GM18499 (cell line): ENCODE results near the gene DNAH14.
A peak's percentile ranks its signal among the peaks of the same experiment; 100 is the strongest.
"Not testable (repeated sequence)": the region's sequence is repeated elsewhere in the genome, so short reads cannot be mapped to it uniquely, and the experiment has no call there.

Experiments
- ATAC-seq: cut with Tn5 transposase; IDR thresholded peaks from one replicate; pipeline ENCODE4 v1.9.1; 2021; ENCODE audit warnings: moderate number of reproducible peaks; ENCODE audit not compliant: insufficient read depth, unreplicated experiment

Gene DNAH14

DNA sequence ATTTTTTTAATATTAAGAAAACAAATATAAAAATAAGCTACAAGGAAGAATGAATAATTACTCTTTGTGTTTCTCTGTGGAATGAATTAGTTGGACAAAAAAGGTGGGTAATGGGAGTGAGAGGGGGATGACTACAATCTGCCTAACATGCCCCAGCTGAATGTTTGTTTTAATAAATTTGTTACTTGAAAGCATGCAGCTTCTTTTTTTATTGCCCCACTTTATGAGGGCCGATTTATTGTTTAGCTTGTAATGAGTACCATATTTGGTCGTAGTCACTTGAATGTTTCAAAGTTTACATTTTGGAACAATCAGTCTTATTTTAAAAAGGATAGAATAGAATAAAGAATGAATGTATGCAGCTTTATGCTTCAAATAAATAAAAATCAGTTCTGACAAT, 301.0 kb downstream of the DNAH14 start:
- ATAC-seq, result no peak

DNA sequence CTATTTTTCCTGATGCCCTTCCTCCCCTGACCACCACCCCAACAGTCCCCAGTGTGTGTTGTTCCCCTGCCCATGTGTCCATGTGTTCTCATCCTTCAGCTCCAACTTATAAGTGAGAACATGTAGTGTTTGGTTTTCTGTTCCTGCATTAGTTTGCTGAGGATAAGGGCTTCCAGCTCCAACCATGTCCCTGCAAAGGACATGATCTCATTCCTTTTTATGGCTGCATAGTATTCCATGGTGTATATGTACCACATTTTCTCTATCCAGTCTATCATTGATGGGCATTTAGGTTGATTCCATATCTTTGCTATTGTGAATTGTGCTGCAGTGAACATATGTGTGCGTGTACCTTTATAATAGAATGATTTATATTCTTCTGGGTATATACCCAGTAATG, 303.5 kb downstream of the DNAH14 start:
- not testable (repeated sequence) for ATAC-seq

DNA sequence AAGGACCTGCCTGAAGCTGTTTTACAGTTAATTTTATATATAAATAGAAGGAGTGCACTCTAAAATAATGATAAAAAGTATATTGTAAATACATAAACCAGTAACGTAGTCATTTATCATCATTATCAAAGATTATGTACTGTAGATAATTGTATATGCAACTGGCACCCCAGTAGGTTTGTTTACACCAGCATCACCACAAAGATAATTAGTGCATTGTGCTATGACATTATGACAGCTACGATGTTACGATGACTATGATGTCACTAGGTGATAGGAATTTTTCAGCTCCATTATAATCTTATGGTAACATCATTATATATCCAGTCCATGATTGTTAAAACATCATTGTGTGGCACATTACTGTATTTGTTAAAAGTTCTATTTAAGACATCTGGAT, 313.1 kb downstream of the DNAH14 start:
- no peak for ATAC-seq

DNA sequence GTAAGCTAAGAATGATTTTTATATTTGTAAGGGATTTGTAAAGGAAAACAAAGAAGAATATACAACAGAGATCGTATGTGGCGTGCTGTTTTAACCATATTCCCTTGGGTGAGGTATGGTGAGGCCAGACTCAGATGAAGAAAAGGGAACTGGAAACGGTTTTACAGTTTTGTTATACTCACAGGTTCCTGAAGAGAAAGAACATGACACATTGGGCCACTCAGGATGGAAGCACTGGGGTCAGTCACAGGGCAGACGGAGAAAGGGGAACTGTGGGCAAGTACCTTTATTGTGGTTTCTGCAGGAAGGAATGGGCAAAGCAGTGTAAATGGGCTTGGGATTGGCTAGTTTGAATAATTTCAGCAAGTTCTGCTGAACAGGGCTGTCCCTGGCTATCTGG, 321.0 kb downstream of the DNAH14 start:
- peak; percentile 94 for ATAC-seq

DNA sequence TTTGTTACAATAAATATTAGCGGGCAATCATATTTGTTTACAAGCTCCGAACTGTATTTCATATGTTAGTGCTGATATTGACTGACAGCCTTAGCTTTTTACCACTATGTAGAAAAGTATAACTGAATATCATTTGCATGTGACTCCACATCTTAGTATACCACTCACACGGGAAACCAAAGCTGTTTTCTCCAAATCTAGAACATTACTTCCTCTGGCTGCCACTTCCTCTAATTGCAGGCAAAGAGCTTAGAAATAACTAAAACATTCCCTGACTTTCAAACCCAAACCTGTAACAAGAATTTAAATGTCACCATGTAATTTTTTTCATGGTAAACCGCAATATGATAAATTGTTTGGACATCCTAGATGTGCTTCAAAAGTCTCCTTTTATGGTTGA, 323.7 kb downstream of the DNAH14 start:
- no peak for ATAC-seq

DNA sequence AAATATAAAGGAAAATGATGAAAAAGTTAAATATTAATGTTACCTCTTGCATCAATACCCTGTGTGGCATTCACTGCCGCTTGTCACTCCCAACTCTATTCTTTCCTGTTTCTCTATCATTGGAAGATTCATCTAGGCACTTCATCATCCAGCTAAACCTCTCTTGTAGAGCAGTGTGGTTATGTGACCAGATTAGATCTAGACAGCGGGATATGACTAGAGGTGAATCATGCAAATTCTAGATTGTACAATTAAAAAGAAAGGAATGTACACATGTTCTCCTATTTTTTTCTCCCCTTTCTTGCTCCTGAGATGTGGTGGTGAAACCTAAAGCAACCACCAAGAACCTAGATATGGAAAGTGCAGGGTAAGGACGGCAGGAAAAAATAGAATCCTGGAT, 324.3 kb downstream of the DNAH14 start:
- no peak for ATAC-seq

DNA sequence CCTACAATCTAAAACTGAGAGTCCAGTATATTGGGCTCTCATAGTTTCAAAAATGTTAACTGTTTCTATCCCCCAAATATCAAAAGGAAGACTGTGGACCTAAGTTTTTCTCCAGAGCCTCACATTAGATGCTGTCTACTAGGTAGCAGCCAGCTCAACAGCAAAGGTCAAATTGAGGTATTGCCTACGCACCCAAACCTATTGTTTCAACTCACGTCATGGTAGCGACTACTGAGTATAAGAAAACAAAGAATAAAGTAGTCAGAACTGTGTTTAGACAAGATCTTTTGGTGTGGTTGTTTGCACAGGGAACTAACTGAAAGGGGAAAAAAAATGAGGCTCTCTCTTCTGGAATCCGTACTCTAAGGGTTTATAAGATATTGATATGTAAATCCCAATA, 325.2 kb downstream of the DNAH14 start:
- no peak for ATAC-seq

DNA sequence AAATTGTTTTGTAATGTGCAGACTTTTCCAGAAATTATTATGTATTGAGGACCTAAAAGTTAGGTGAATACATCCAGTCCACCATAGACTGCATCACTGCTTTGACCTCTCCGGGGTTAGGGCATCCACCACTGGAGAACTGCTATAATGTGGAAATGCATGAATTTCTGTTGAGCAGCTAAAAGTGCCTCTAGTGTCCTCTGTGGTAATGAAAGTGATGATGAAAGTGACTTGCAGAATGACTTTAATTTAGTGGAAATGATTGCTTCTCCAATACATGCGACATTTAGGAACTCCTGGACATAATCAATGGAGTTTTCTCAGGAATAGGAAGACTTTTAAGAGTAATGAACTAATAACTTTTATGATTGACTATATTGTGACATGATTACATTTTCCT, 327.6 kb downstream of the DNAH14 start:
- no peak for ATAC-seq

DNA sequence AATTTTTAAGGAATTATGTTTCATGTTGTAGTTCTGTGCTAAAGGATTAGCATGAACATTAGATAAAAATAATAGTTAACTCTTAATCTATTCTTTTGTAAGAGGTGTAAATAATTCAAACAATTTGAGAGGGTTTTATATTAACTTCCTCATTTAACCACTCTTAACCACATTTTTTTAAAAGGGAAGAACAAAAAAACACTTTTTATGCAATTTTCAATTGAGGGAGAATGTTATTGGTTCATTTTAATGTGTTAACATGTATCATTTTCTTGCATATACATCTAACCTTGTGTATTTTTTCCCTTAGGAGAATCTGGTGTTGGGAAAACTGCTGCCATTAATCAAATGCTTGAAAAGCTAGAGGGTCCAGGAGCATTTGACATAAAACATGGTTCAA, 329.3 kb downstream of the DNAH14 start:
- no peak for ATAC-seq

DNA sequence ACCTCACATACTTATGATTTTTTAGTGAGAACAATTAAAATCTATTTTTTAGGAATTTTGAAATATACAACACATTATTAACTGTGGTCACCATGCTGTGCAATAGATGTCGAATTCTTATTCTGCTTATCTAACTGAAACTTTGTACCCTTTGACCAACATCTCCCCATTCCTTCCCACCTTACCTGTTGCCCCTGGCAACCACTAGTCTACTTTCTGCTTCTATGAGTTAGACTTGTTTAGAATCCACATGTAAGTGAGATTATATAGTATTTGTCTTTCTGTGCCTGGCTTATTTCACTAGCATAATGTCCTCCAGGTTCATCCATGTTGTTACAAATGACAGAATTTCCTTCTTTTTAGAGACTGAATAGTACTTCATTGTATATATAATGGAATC, 330.1 kb downstream of the DNAH14 start:
- no peak for ATAC-seq

DNA sequence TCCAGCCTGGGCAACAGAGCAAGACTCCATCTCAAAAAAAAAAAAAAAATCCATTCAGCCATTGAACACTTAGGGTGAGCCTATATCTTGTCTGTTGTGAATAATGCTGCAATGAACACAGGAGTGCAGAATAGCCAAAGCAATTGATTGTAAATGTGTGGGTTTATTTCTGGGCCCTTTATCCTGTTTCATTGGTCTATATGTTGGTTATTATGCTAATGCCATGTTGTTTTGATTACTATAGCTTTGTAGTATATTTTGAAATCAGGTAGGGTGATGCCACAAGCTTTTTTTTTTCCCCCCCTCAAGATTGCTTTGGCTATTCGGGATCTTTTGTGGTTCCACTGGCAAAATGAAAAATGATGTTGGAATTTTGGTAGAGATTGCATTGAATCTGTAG, 330.8 kb downstream of the DNAH14 start:
- no peak for ATAC-seq

DNA sequence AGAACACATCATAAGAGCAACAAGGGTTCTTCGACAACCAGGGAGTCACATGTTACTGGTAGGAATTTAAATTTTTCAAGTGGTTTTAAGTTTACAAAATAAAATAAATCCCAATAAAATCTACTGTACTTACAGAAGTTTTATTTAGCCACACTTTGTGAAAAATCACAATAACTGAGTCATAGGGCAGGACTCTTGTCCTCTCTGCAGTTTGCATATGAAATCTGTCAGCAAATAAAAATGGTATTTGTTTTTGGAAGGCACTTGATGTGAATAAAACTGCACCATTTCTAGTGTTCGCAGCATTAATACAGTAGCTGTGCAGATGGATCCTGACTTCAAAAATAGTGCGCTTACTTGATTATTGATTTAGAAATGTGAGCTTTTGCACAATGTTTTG, 348.0 kb downstream of the DNAH14 start:
- no peak for ATAC-seq

DNA sequence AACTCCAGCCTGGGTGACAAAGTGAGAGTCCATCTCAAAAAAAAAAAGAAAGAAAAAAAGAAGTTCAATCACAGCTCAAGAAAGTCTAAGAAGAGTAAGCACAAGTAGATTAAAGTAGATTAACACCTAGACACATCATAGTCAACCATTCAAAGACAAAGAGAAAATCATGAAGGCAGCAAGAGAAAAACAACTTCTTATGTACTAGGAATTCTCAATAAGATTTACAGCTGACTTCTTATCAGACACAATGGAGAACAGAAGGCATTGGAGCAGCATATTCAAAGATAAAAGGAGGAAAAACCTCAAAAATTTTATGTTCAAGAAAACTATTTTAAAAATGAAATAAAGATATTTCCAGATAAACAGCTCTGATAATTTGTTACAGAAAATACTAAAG, 351.1 kb downstream of the DNAH14 start:
- no peak for ATAC-seq

DNA sequence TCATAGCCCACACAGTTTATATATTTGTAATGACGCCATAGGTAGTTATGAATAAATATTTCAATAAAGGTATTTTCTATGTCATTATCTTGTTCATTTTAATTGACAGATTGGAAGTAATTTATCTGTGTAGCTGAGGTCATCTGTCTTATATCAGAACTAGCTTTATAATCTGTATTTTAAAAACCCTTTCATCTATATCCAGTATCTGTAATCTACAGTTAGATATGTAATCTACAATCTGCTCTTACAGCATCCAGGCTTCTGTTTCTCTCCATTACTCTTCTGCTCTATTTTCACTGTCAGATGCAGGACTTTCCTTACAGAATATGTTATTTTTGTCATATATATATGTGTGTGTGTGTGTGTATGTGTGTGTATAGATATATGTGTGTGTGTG, 360.8 kb downstream of the DNAH14 start:
- ATAC-seq, result no peak

DNA sequence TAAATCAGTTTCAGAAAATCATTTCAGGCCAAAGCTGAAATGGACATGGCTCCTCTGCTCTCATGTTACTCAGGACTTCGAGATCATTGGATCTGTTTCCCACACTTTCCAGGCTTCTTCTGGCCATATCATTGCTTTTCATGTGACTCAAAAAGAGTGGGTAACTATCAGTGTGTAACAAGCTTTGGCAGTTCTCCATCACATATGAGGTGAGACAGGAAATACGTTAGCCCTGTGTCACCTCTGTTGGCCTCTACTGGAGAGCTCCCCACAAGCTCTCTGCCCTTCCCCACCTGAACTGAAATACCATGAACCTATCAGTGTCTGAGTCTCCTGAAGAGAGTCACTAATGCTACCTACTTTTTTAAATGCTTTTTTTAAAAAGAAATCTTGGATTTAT, 370.1 kb downstream of the DNAH14 start:
- ATAC-seq, result no peak

DNA sequence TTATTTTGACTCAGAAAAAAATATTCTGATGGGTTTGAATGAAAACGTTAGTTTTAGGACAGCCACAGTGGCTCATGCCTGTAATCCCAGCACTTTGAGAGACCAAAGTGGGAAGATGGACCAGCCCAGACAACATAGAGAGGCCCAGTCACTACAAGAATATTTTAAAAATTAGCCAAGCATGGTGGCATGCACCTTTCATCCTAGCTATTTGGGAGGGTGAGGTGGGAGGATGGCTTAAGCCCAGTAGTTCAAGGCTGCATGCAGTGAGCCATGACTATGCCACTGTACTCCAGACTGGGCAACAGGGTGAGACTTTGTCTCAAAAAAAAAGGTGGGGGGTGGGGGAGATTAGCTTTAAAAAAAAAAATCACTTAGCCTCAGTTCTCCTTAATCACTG, 370.9 kb downstream of the DNAH14 start:
- no peak for ATAC-seq

DNA sequence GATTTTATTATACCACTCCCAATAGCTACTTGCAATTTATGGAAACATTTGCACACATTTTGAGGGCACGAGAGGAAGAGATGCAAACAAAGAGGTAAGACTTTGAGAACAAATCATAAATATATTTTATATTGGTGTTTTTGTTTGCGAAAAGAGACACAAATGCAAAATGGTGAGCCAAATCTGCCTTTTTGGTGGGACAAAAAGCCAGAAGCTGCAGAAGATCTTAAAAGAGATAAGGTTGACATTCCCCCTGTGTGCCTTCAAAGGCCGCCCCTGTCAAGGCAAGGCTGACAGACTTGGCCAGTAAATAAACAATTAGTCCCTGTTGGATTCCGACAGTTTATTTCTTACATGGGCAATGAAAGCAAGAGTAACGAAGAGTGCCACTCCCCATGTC, 375.5 kb downstream of the DNAH14 start:
- no peak for ATAC-seq

DNA sequence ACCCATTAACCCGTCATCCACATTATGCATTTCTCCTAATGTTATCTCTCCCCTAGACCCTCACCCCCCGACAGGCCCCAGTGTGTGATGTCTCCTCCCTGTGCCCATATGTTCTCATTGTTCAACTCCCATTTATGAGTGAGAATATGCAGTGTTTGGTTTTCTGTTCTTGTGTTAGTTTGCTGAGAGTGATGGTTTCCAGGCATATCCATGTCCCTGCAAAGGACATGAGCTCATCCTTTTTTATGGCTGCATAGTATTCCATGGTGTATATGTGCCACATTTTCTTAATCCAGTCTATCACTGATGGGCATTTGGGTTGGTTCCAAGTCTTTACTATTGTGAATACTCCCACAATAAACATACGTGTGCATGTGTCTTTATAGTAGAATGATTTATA, 381.1 kb downstream of the DNAH14 start:
- not testable (repeated sequence) for ATAC-seq

DNA sequence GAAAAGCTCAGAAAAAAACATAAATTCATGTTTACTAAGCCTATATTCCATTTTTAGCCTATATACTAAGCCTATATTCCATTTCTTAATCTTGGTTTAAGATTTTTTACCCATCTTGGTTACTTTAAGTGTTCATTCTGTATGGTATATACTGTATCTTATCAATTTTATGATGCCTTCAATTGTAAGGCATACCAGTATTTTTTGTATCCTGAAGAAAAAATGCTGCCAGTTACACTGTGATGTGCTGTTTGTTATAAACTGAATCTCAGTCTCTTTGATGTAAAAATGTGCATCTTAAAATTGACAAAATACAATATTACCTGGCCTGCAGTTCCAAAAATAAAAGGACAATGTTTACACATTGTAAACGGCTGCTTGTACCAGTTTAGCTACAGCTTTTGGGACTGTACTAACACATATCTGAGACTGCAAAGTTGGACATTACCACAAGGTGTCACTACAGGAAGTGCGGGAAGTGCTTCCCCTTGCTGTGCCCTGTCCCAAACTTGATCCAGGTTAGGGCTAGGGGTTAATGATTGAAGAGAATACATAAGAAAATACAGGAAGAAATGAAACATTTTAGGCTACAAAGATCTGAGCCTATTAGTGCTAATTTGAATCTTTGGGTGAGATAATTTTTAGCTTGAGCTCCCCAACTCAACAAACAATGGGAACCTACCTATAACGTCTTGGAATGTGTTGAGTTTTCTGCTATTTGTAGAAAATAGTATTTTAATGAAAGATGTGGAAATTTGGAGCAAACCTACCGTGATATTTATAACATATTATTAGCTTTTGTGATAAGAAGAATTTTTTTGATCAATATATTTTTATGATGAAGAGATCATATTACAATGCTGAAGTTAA, 389.5 kb downstream of the DNAH14 start:
- no peak for ATAC-seq

DNA sequence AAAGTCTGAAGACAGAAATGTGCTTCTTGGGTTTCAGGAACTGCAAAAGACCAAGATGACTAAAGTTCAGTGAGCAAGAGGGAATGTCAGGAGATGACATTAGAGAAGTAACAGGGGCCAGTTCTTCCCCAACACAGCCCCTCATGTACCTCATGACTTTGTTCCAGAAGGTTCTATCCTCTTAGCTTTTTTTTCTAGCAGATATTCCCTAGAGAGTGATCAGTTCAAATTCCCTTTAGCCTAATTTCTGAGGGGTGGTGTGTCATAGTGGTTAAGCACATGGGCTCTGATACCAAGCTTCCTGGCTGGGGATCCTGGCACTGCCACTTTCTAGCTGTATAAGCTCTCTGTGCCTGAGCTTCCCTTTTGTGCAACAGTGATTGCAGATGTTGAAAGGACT, 390.4 kb downstream of the DNAH14 start:
- no peak for ATAC-seq

DNA sequence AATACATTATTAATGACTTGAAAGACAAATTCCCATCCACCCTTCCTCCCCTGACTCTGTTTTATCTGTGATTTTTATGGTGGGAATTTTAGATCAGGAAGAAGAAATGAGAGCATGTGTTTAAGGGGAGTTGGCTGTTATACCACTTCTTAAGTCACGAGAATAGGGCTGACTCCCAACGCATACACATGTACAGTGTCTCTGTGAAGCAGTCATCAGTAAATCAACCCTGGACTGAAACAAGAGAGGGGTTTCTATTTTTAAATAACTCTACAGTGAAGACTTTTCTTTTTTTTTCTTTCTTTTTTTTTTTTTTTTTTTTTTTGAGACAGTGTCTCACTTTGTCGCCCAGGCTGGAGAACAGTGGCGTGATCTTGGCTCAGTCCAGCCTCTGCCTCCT, 392.3 kb downstream of the DNAH14 start:
- no peak for ATAC-seq

DNA sequence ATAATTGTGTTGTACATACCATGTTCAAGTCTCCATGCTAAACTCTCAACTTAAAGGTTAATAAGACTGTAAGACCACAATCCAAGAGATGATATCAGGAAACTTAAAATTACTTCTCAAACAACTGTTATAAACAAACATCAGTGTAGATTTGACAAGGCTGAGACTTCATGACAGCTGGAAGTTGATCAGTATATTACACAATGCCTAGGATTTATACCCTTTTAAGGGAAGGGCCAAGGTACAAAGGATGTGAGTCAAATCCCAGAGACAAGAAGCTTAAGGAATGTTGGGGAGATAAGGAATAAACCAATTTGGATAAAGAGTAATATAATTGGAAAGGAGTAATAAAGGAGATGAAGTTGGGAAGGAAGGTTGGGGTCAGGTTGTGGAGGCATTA, 399.6 kb downstream of the DNAH14 start:
- ATAC-seq, result no peak
